Ovary (tissue), 3 donors: Measurements from ENCODE around the gene RAB6B.

Experiments
- EP300 ChIP-seq: sonication (generic); formaldehyde crosslinking; IDR thresholded peaks from one replicate; pipeline ENCODE4 v1.6.1; 2017; ENCODE audit warnings: antibody characterized with exemption
- TF ChIP-seq, protein P1 (sequence below), 3 donors: fragments of 450-650 bp in 2 of 3; fragments of 200-600 bp in 1 of 3; IDR thresholded peaks; one replicate each; pipeline versions ENCODE4 v1.5.1 to v1.8.0; 2016 to 2022; ENCODE audit warnings: antibody characterized with exemption in 3 of 3, mild to moderate bottlenecking in 1 of 3
- donor health status: DM: no; HTN: no; CAD: no.

GRCh38 chr3:133856316-133856715 lies 39.4 kb downstream of the RAB6B start:
- TF ChIP-seq, protein P1, sequence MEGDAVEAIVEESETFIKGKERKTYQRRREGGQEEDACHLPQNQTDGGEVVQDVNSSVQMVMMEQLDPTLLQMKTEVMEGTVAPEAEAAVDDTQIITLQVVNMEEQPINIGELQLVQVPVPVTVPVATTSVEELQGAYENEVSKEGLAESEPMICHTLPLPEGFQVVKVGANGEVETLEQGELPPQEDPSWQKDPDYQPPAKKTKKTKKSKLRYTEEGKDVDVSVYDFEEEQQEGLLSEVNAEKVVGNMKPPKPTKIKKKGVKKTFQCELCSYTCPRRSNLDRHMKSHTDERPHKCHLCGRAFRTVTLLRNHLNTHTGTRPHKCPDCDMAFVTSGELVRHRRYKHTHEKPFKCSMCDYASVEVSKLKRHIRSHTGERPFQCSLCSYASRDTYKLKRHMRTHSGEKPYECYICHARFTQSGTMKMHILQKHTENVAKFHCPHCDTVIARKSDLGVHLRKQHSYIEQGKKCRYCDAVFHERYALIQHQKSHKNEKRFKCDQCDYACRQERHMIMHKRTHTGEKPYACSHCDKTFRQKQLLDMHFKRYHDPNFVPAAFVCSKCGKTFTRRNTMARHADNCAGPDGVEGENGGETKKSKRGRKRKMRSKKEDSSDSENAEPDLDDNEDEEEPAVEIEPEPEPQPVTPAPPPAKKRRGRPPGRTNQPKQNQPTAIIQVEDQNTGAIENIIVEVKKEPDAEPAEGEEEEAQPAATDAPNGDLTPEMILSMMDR (IDR thresholded peaks at IDR 0.05): no peak
- TF ChIP-seq EP300: no peak
